ENCODE measurements around the gene ENTPD5.

GRCh38 chr14:74022346-74022745 is 3.3 kb upstream of the ENTPD5 start:
- TF ChIP-seq CTCF (IDR thresholded peaks at IDR 0.05; ENCODE audit: insufficient read depth, low read length) (no peak), GABPA (IDR thresholded peaks at IDR 0.05; ENCODE audit: low read depth) (no peak)
